ENCODE results near the gene ERF. TPM values are rescaled to one million over a fixed set of nuclear protein-coding genes. Genes with fewer than 3 reads are reported as not detected.
A peak's percentile ranks its signal among the peaks of the same experiment; 100 is the strongest.

Gene ERF
- total RNA-seq, result 10 to 100 TPM; 41.0 to 47.3 TPM
- 1 to 10 TPM; 2.8 to 6.2 (median 4.6) TPM for polyA plus RNA-seq
- total RNA-seq, result 29.6 to 71.2 (median 52.9) reads per million in 6 experiments

DNA sequence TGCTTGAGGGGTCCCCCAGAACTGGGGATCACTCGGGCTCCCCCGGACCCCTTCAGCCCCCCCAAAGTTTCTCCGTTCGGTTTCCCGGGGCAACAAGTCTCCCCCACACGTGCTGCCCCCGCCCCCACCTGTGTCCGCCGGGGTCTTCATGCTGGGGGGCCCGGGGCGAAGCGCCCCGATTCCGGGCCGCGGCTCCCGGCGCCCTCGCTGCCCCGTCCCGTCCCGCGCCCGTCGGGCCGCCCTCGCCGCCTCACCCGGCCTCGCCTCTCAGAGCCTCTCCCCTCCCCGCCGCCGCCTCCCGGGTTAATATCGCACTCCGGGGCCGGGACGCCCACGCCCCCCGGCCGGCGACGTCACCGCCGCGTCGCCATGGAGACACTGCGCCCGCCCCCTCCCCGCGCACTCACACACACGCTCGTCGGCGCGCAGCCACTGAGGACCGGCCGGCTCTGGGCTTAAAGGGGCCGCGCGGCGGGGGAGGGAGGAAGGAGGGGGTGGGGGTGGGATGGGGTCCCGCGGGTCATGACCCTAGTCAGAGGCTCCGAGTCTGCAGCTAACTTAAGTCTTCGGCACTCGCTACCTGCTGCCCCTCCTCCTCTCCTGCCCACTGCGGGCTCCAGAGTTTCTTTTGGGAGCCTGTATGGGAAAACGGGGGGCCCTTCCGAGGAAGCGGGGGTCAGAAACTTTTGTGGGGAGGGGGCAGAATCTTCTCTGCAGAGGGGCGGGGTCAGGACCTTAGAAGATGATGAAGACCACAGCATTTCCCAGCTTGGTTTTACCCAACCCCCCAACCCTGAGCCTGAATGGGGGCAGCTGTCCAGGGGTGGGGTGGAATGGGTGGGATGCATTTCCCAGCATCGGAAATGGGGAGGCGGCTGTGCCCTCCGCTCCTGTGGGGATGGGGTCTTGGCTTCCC, at the start of gene ERF:
TSS of gene ERF (minus strand) at position 279 of the 916 bp plus-strand sequence. CDS start at position 150, 129 bp downstream.
- Mint-ChIP-seq H3K27me3 (no peaks in the 10 kb centered on the region), H3K9me3 (no peaks in the 10 kb centered on the region), H3K27ac (peak within 1 kb of the TSS in 9 of 10 donors; percentile 67 to 96 (median 92)), H3K36me3 (peaks cover 0 to 5% (median 0%) of the 10 kb centered on the region in 3 donors), H3K4me1 (peaks cover 16 to 45% (median 35%) of the 10 kb centered on the region in 4 donors), H3K4me3 (peak within 1 kb of the TSS; percentile 77 to 92 (median 82))
- DNase-seq (peak; percentile 89 to 97 (median 94)), ATAC-seq (peak; percentile 64 to 78)
- POLR2A ChIA-PET, result interaction anchor here (0.7 to 3.4 kb wide), 7 partner anchors 11 to 57 kb away, joined by 3 to 23 read pairs (median 4); partner anchors contain the start of gene GSK3A

DNA sequence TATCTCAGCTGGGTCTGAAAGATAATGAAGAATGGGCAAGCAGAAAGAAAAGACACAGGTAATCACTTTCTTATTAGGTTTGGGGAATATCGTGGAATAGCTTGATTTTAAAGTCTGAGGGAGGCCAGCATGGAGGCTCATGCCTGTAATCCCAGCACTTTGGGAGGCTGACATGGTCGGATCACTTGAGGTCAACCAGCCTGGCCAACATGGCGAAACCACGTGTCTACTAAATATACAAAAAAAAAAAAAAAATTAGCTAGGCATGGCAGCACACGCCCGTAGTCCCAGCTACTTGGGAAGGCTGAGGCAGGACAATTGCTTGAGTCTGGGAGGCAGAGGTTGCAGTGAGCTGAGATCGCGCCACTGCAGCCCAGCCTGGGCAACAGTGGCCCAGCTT, 48.9 kb upstream of the ERF start:
- H3K4me1 Mint-ChIP-seq, result peaks cover 13 to 29% (median 27%) of the 10 kb centered on the region in 4 donors
- peak overlapping the region in 3 of 10 donors; percentile 5 to 67 (median 39) for H3K27ac Mint-ChIP-seq
- ATAC-seq, result no peak
- peak overlapping the region in 5 of 10 donors; percentile 0 to 91 (median 55) for H3K4me3 Mint-ChIP-seq
- H3K36me3 Mint-ChIP-seq, result peaks cover 0 to 12% (median 0%) of the 10 kb centered on the region in 3 donors
- no peaks in the 10 kb centered on the region for H3K9me3 Mint-ChIP-seq
- POLR2A ChIA-PET, result interaction anchor here (0.7 to 1.7 kb wide), 3 partner anchors 14 to 19 kb away, joined by 3 to 6 read pairs (median 5); no protein-coding TSS in a partner anchor
- H3K27me3 Mint-ChIP-seq, result no peaks in the 10 kb centered on the region
- no peak for DNase-seq

DNA sequence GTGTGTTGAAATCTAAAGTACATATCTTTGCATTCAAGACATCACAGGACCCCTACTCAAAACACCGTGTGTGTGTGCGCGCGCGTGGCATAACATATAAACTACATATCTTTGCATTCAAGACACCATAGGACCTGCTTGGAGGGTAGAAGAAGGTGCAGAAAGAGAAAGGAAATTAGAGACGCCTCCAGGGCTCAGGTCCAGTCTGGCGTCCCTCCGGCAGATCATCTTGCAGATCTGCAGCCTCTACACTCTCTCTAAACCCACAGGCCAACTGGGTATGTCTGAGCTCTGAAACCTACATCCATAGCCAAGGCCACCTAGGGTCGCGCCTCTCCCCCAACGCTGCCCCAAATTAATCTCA, 48.2 kb upstream of the ERF start:
- Mint-ChIP-seq H3K4me3 (peak overlapping the region; percentile 84 to 93 (median 88)), H3K27ac (peak overlapping the region; percentile 51 to 91 (median 83)), H3K27me3 (no peaks in the 10 kb centered on the region), H3K36me3 (peaks cover 0 to 12% (median 0%) of the 10 kb centered on the region in 3 donors), H3K9me3 (no peaks in the 10 kb centered on the region), H3K4me1 (peaks cover 12 to 29% (median 27%) of the 10 kb centered on the region in 4 donors)
- ATAC-seq, result no peak
- POLR2A ChIA-PET, result interaction anchor here (0.6 to 1.7 kb wide), 5 partner anchors 13 to 988 kb away, joined by 4 to 8 read pairs (median 6); no protein-coding TSS in a partner anchor
- no peak for DNase-seq

DNA sequence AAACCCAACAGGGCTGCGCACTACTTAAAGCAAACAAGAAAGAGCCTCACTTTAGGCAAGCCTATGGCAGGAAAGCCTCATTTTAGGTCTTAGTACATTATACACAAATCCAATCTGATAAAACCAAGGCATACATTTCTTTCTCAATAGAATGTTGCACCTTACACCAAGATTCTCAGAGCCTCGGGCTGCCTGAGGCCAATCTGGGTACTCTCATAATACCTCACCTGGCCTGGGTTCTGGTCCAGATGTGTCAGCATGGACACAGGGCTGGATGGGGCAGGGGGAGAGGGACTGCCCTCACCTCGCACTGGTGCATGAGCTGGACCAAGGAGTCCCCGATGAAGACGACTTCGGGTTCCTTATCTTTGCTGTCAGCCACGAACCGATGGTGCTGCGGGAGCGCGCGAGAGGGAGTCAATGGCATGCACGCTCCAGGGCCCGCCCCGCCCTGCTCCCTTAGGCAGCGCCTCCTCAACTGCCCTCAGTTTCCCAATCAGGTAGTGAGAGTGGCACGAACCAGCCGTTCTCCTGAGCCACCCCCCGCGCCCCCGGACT, 46.8 kb upstream of the ERF start, which contains the start of gene PRR19:
TSS of gene PRR19 (plus strand) at position 487 of the 558 bp plus-strand sequence. CDS start 7,453 bp downstream, outside the sequence.
- Mint-ChIP-seq H3K4me1 (peaks cover 11 to 29% (median 27%) of the 10 kb centered on the region in 4 donors), H3K27ac (peak within 1 kb of the TSS; percentile 51 to 91 (median 83)), H3K9me3 (no peaks in the 10 kb centered on the region), H3K36me3 (peaks cover 0 to 14% (median 0%) of the 10 kb centered on the region in 3 donors), H3K4me3 (peak within 1 kb of the TSS; percentile 84 to 93 (median 88)), H3K27me3 (no peaks in the 10 kb centered on the region)
- peak; percentile 4 to 21 for ATAC-seq
- POLR2A ChIA-PET, result interaction anchor here (0.6 to 1.7 kb wide), 14 partner anchors 13 to 1528 kb away, joined by 3 to 8 read pairs (median 5); partner anchors contain the start of genes CIC and GSK3A
- DNase-seq, result no peak

DNA sequence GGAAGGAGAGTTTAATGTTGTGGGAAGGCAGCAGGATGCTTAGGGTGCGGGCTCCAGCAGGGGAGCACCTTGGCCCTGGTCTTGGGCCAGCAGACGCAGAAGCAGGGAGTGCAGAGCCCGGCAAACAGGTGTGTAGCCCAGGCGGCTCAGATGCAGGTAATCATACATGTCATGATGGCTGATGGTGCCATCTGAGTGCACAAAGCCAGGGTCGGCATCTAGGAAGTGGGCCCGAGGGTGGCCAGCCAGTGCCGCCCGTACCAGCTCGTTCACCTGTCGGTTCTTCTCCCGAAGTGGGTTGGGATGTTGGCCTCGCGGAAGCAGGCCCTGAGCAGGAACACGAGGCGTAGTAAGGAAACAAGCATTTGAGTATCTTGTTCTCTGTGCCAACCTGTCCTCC, 42.1 kb upstream of the ERF start:
- H3K4me1 Mint-ChIP-seq, result peaks cover 4 to 17% (median 15%) of the 10 kb centered on the region in 4 donors
- H3K9me3 Mint-ChIP-seq, result no peaks in the 10 kb centered on the region
- peak overlapping the region in 1 of 10 donors; percentile 57 for H3K27ac Mint-ChIP-seq
- peak overlapping the region in 2 of 10 donors; percentile 34 to 57 for H3K4me3 Mint-ChIP-seq
- H3K36me3 Mint-ChIP-seq, result peaks cover 0 to 26% (median 0%) of the 10 kb centered on the region in 3 donors
- ATAC-seq (no peak), DNase-seq (no peak)
- H3K27me3 Mint-ChIP-seq, result no peaks in the 10 kb centered on the region
- POLR2A ChIA-PET, result no interaction called here

DNA sequence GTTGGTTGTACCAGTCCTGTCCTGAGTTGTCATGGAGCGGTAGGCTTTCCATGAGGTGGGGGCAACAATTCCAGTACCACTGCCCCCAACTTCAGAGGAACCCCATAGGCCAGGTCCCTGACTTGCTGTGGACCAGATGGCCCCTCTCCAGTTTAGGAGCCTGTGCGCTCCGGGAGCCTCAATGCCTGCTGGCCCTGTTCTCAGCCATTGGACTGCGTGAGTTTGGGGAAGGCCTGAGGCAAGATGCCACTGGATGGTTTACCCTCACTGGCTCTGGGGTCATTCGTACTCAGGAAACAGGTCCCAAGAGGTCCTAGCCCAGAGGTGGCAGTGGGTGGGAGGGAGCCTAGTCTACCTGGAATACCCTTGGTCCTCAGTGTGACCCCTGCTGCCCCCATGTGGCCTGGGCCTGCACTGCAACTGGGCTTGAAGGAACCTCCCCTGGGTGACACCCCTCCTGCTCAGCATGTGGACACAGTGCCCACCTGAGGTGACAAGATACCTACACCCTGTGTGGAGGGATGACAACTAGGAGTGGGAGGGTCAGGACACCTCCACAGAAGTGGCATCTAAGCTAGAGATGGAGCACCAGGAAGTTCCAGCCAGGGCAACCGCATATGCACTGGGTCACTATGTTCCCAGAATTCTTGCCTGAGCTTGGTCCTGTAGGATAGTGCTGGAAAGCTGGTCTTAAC, 41.0 kb upstream of the ERF start:
- H3K9me3 Mint-ChIP-seq, result no peaks in the 10 kb centered on the region
- no peaks in the 10 kb centered on the region for H3K27me3 Mint-ChIP-seq
- peaks cover 0 to 35% (median 0%) of the 10 kb centered on the region in 3 donors for H3K36me3 Mint-ChIP-seq
- POLR2A ChIA-PET, result interaction anchor here (0.6 to 1.8 kb wide), 4 partner anchors 11 to 163 kb away, joined by 3 to 6 read pairs (median 4); no protein-coding TSS in a partner anchor
- peaks cover 7 to 14% (median 10%) of the 10 kb centered on the region in 4 donors for H3K4me1 Mint-ChIP-seq
- ATAC-seq (peak; percentile 91 to 93), DNase-seq (peak; percentile 79 to 95 (median 88))
- H3K27ac Mint-ChIP-seq, result peak overlapping the region in 7 of 10 donors; percentile 45 to 74 (median 63)
- no peak overlapping the region for H3K4me3 Mint-ChIP-seq

DNA sequence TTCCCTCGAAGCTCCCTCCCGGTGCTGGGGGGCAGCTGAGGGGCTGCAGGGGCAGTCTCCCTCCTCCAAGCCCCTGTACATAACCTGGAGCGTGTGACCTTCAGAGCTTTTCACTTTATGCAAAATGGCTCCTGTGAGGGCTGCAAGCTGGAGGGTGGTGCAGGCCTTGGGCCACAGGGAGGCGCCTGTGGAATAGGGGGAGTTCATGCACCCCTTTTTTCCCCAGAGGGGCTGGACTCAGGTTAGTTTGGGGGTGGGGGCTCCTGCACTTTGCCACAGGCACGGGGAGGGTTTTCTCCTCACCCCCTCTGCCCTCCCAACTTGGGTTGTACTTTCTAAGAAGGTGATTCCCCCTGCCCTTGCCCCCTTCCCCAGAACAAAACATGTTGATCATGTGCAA, 40.4 kb upstream of the ERF start:
- Mint-ChIP-seq H3K4me3 (no peak overlapping the region), H3K36me3 (peaks cover 0 to 33% (median 0%) of the 10 kb centered on the region in 3 donors), H3K4me1 (peaks cover 7 to 14% (median 9%) of the 10 kb centered on the region in 4 donors), H3K9me3 (no peaks in the 10 kb centered on the region), H3K27ac (peak overlapping the region in 2 of 10 donors; percentile 22 to 61), H3K27me3 (no peaks in the 10 kb centered on the region)
- DNase-seq, result no peak
- POLR2A ChIA-PET, result interaction anchor here (1.4 to 1.8 kb wide), 2 partner anchors 10 to 52 kb away, joined by 5 to 6 read pairs; no protein-coding TSS in a partner anchor
- no peak for ATAC-seq

DNA sequence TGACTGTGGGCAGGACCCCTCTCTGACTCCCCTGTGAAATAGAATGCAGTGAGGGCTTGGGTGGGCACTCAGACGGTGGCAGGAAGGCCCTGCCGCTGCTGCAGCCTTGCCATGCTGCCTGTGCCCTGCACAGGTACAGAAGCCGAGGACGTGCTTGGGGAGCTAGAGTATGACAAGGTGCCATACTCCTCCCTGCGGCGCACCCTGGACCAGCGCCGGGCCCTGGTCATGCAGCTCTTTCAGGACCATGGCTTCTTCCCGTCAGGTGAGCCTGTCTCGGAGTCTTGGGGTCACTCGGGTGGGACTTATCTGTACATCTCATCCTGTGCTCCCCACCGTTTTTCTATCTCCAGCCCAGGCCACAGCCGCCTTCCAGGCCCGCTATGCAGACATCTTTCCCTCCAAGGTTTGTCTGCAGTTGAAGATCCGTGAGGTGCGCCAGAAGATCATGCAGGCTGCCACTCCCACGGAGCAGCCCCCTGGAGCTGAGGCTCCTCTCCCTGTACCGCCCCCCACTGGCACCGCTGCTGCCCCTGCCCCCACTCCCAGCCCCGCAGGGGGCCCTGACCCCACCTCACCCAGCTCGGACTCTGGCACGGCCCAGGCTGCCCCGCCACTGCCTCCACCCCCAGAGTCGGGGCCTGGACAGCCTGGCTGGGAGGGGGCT, 39.7 kb upstream of the ERF start:
- peaks cover 7 to 14% (median 8%) of the 10 kb centered on the region in 4 donors for H3K4me1 Mint-ChIP-seq
- POLR2A ChIA-PET, result interaction anchor here (0.6 to 1.8 kb wide), 3 partner anchors 9 to 51 kb away, joined by 3 to 6 read pairs (median 5); no protein-coding TSS in a partner anchor
- no peaks in the 10 kb centered on the region for H3K27me3 Mint-ChIP-seq
- peaks cover 0 to 32% (median 0%) of the 10 kb centered on the region in 3 donors for H3K36me3 Mint-ChIP-seq
- DNase-seq, result no peak
- no peak overlapping the region for H3K4me3 Mint-ChIP-seq
- peak overlapping the region in 3 of 10 donors; percentile 28 to 85 (median 48) for H3K27ac Mint-ChIP-seq
- no peaks in the 10 kb centered on the region for H3K9me3 Mint-ChIP-seq
- no peak for ATAC-seq

DNA sequence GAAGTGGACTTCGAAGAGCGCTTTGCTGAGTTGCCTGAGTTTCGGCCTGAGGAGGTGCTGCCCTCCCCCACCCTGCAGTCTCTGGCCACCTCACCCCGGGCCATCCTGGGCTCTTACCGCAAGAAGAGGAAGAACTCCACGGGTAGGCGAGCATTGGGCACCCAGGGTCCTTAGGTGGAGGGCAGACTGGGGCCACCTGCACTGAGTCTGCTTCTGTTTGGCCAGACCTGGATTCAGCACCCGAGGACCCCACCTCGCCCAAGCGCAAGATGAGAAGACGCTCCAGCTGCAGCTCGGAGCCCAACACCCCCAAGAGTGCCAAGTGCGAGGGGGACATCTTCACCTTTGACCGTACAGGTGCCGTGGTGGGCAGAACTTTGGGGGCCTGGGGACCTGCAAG, 39.0 kb upstream of the ERF start:
- DNase-seq, result no peak
- peak overlapping the region in 3 of 10 donors; percentile 19 to 85 (median 28) for H3K27ac Mint-ChIP-seq
- peaks cover 0 to 34% (median 0%) of the 10 kb centered on the region in 3 donors for H3K36me3 Mint-ChIP-seq

DNA sequence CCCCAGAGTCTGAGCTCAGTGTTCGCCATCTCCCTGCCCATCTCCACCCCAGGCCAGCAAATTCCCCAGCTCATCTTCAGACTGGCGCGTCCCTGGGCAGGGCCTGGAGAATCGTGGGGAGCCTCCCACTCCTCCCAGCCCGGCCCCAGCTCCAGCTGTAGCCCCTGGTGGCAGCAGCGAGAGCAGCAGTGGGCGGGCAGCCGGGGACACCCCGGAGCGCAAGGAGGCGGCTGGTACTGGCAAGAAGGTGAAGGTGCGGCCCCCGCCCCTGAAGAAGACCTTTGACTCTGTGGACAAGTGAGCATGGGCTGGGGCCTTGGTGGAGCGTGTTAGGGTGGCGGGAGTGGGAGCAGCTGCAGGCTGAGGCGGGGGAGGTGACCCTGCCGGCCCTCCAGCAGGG, 38.6 kb upstream of the ERF start:
- no peak overlapping the region for H3K4me3 Mint-ChIP-seq
- no peaks in the 10 kb centered on the region for H3K27me3 Mint-ChIP-seq
- peaks cover 0 to 36% (median 0%) of the 10 kb centered on the region in 3 donors for H3K36me3 Mint-ChIP-seq
- H3K4me1 Mint-ChIP-seq, result peaks cover 7 to 14% (median 8%) of the 10 kb centered on the region in 4 donors
- DNase-seq (no peak), ATAC-seq (no peak)
- POLR2A ChIA-PET, result interaction anchor here (0.8 to 2.3 kb wide), 3 partner anchors 11 to 161 kb away, joined by 3 to 5 read pairs (median 3); partner anchors contain the start of genes GSK3A and POU2F2
- peak overlapping the region in 2 of 10 donors; percentile 65 to 79 for H3K27ac Mint-ChIP-seq
- no peaks in the 10 kb centered on the region for H3K9me3 Mint-ChIP-seq

More for the DNA sequence above, 39.0 kb upstream of the ERF start:
- no peak for ATAC-seq
- peak overlapping the region in 1 of 10 donors; percentile 45 for H3K4me3 Mint-ChIP-seq
- no peaks in the 10 kb centered on the region for H3K9me3 Mint-ChIP-seq
- no peaks in the 10 kb centered on the region for H3K27me3 Mint-ChIP-seq
- H3K4me1 Mint-ChIP-seq, result peaks cover 7 to 14% (median 8%) of the 10 kb centered on the region in 4 donors
- POLR2A ChIA-PET, result interaction anchor here (1.8 to 2.3 kb wide), 2 partner anchors 9 to 51 kb away, joined by 5 read pairs; partner anchors contain the start of gene GSK3A

DNA sequence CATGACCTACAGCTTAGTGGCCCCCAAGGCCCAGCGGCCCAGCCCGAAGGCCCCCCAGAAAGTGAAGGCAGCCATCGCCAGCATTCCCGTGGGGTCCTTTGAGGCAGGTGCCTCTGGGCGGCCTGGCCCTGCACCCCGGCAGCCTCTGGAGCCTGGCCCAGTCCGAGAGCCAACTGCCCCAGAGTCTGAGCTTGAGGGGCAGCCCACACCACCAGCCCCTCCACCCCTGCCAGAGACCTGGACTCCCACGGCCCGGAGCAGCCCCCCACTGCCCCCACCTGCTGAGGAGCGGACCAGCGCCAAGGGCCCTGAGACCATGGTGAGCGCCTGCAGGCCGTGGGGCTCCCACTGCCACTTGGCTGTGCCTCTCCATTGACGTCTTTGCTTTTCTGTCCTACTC, 38.0 kb upstream of the ERF start:
- POLR2A ChIA-PET, result interaction anchor here (0.8 to 2.3 kb wide), 3 partner anchors 10 to 160 kb away, joined by 3 to 5 read pairs (median 3); partner anchors contain the start of genes GSK3A and POU2F2
- peak overlapping the region in 3 of 10 donors; percentile 11 to 81 (median 79) for H3K27ac Mint-ChIP-seq
- ATAC-seq (no peak), DNase-seq (no peak)
- no peaks in the 10 kb centered on the region for H3K27me3 Mint-ChIP-seq
- no peaks in the 10 kb centered on the region for H3K9me3 Mint-ChIP-seq
- H3K36me3 Mint-ChIP-seq, result peaks cover 0 to 41% (median 0%) of the 10 kb centered on the region in 3 donors
- H3K4me1 Mint-ChIP-seq, result peaks cover 7 to 14% (median 8%) of the 10 kb centered on the region in 4 donors
- no peak overlapping the region for H3K4me3 Mint-ChIP-seq
